ENCODE results near the gene MGAT1. TPM values are rescaled to one million over a fixed set of nuclear protein-coding genes. Genes with fewer than 3 reads are reported as not detected.

MGAT1 gene
- total RNA-seq, 1 experiment from 2014 or later = 104 TPM

- Histone ChIP-seq H3K27me3 (ENCODE audit: low read length) (no peaks in the 10 kb centered on the region; the same call in 1 of the 2 replicates), H3K9me3 (ENCODE audit: low read length) (no peaks in the 10 kb centered on the region), H3F3A (ENCODE audit: low read length, unreplicated experiment) (no peaks in the 10 kb centered on the region), H2AFZ (ENCODE audit: low read length) (no peak overlapping the region), H3K4me3 (ENCODE audit: low read length) (no peak overlapping the region), H3K27ac (ENCODE audit: low read length) (no peak overlapping the region), H3K4me2 (ENCODE audit: low read length) (no peak overlapping the region), H3K79me2 (ENCODE audit: low read length) (no peaks in the 10 kb centered on the region), H3K36me3 (ENCODE audit: low read depth, low read length) (no peaks in the 10 kb centered on the region), H4K20me1 (ENCODE audit: low read length) (no peaks in the 10 kb centered on the region), H3K9ac (ENCODE audit: low read length) (no peak overlapping the region), H3K9me2 (replicated peaks; ENCODE audit: low read length) (0 out of 2 replicates have a peak, but pooled peaks cover 5% of the 10 kb centered on the region), H3K4me1 (ENCODE audit: insufficient read depth, low read length) (no peaks in the 10 kb centered on the region)
- no peak for TF ChIP-seq EZH2phosphoT487 (IDR thresholded peaks at IDR 0.05; ENCODE audit: borderline replicate concordance, low read length)
- TF ChIP-seq EZH2 (IDR thresholded peaks at IDR 0.05; ENCODE audit: low read length, unreplicated experiment) = no peak
- no peak for TF ChIP-seq CTCF (conservative IDR thresholded peaks at IDR 0.05; ENCODE audit: low read depth, low read length)
- ChIA-PET POLR2A (ENCODE audit: unreplicated experiment) (no interaction called here), CTCF (no interaction called here)
- intact Hi-C loops (cut with micrococcal nuclease) = no loop called here
- ATAC-seq (no peak), DNase-seq (no peak)
- no TSS peak for BruUV-seq (replicated peaks)
These were observed 25.1 kb downstream of the MGAT1 start for GRCh38 chr5:180777475-180777874.

- no peaks in the 10 kb centered on the region for H4K20me1 ChIP-seq (ENCODE audit: low read length)
- H3K9me2 ChIP-seq (replicated peaks; ENCODE audit: low read length) = 0 out of 2 replicates have a peak, but pooled peaks cover 5% of the 10 kb centered on the region
- H3F3A ChIP-seq (ENCODE audit: low read length, unreplicated experiment) = no peaks in the 10 kb centered on the region
- no peak overlapping the region for H3K27ac ChIP-seq (ENCODE audit: low read length)
- intact Hi-C loops (cut with micrococcal nuclease) = no loop called here
- no peaks in the 10 kb centered on the region; the same call in 1 of the 2 replicates for H3K27me3 ChIP-seq (ENCODE audit: low read length)
- H3K9me3 ChIP-seq (ENCODE audit: low read length) = no peaks in the 10 kb centered on the region
- no peaks in the 10 kb centered on the region for H3K36me3 ChIP-seq (ENCODE audit: low read depth, low read length)
- ATAC-seq (no peak), DNase-seq (no peak)
- no peak overlapping the region for H3K4me2 ChIP-seq (ENCODE audit: low read length)
- H2AFZ ChIP-seq (ENCODE audit: low read length) = no peak overlapping the region
- ChIA-PET CTCF (no interaction called here), POLR2A (ENCODE audit: unreplicated experiment) (no interaction called here)
- H3K79me2 ChIP-seq (ENCODE audit: low read length) = no peaks in the 10 kb centered on the region
- BruUV-seq (replicated peaks) = no TSS peak
- no peaks in the 10 kb centered on the region for H3K4me1 ChIP-seq (ENCODE audit: insufficient read depth, low read length)
- H3K9ac ChIP-seq (ENCODE audit: low read length) = no peak overlapping the region
- no peak overlapping the region for H3K4me3 ChIP-seq (ENCODE audit: low read length)
- TF ChIP-seq EZH2phosphoT487 (IDR thresholded peaks at IDR 0.05; ENCODE audit: borderline replicate concordance, low read length) (no peak), EZH2 (IDR thresholded peaks at IDR 0.05; ENCODE audit: low read length, unreplicated experiment) (no peak), CTCF (conservative IDR thresholded peaks at IDR 0.05; ENCODE audit: low read depth, low read length) (no peak)
These were observed 26.2 kb downstream of the MGAT1 start for GRCh38 chr5:180776376-180776775.

GRCh38 chr5:180775624-180776023 lies 27.0 kb downstream of the MGAT1 start:
- ATAC-seq (no peak), DNase-seq (no peak)
- no peaks in the 10 kb centered on the region for H3F3A ChIP-seq (ENCODE audit: low read length, unreplicated experiment)
- no peaks in the 10 kb centered on the region for H3K36me3 ChIP-seq (ENCODE audit: low read depth, low read length)
- 0 out of 2 replicates have a peak, but pooled peaks cover 5% of the 10 kb centered on the region for H3K9me2 ChIP-seq (replicated peaks; ENCODE audit: low read length)
- H3K9ac ChIP-seq (ENCODE audit: low read length) = no peak overlapping the region
- no peaks in the 10 kb centered on the region for H3K9me3 ChIP-seq (ENCODE audit: low read length)
- no peak overlapping the region for H3K27ac ChIP-seq (ENCODE audit: low read length)
- H3K4me2 ChIP-seq (ENCODE audit: low read length) = no peak overlapping the region
- H3K4me1 ChIP-seq (ENCODE audit: insufficient read depth, low read length) = no peaks in the 10 kb centered on the region
- ChIA-PET POLR2A (ENCODE audit: unreplicated experiment) (no interaction called here), CTCF (no interaction called here)
- H3K79me2 ChIP-seq (ENCODE audit: low read length) = no peaks in the 10 kb centered on the region
- BruUV-seq (replicated peaks) = no TSS peak
- H3K4me3 ChIP-seq (ENCODE audit: low read length) = no peak overlapping the region
- TF ChIP-seq EZH2phosphoT487 (IDR thresholded peaks at IDR 0.05; ENCODE audit: borderline replicate concordance, low read length) (no peak), CTCF (conservative IDR thresholded peaks at IDR 0.05; ENCODE audit: low read depth, low read length) (no peak), EZH2 (IDR thresholded peaks at IDR 0.05; ENCODE audit: low read length, unreplicated experiment) (no peak)
- intact Hi-C loops (cut with micrococcal nuclease) = no loop called here
- no peaks in the 10 kb centered on the region for H4K20me1 ChIP-seq (ENCODE audit: low read length)
- H3K27me3 ChIP-seq (ENCODE audit: low read length) = no peaks in the 10 kb centered on the region; the same call in 1 of the 2 replicates
- H2AFZ ChIP-seq (ENCODE audit: low read length) = no peak overlapping the region

Data from PC-3 (cell line).